ENCODE data around the gene KDM4C. TPM values are rescaled to one million over a fixed set of nuclear protein-coding genes. Genes with fewer than 3 reads are reported as not detected.

KDM4C gene
- total and polyA plus RNA-seq, 2 of the 13 experiments (the other 11 are each of a cell fraction or from before 2014, with no cell fraction given) = 19.4 to 23.6 TPM

DNA sequence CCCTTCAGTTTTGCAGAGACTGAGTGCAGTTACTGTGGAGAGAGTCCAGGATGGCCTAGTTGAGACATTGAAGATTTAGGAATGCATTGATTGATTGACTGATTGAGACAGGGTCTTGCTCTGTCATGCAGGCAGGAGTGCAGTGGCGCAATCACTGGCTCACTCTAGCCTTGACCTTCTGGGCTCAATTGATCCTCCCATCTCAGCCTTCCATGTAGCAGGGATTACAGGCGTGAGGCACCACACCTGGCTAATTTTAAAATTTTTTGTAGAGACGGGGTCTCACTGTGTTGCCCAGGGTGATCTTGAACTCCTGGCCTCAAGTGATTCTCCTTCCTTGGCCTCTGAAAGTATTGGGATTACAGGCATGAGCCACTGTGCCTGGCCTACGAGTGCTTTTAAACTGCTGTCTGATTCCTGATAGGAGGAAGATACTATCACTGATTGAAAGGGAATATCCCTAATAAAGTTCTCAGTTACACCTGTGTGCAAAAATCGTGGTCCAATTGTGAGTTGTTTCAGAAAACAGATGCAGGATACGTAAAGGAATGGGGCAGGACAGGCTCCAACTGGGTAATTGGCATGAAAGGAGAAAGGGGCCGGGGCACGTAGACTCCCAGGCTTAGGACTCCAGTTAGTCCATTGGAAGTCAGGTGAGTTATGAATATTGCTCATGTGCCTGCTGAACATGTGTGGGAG lies 87.5 kb downstream of the KDM4C start (continued):
- no peak for TF ChIP-seq KAT8 (CRISPR knock-in tag; IDR thresholded peaks at IDR 0.05)
- TF ChIP-seq RARA (CRISPR knock-in tag; IDR thresholded peaks at IDR 0.05) = peak; percentile 77
- TF ChIP-seq, protein P1, sequence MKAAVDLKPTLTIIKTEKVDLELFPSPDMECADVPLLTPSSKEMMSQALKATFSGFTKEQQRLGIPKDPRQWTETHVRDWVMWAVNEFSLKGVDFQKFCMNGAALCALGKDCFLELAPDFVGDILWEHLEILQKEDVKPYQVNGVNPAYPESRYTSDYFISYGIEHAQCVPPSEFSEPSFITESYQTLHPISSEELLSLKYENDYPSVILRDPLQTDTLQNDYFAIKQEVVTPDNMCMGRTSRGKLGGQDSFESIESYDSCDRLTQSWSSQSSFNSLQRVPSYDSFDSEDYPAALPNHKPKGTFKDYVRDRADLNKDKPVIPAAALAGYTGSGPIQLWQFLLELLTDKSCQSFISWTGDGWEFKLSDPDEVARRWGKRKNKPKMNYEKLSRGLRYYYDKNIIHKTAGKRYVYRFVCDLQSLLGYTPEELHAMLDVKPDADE (CRISPR knock-in tag; IDR thresholded peaks at IDR 0.05) = no peak
- TF ChIP-seq MEIS2 (CRISPR knock-in tag; IDR thresholded peaks at IDR 0.05) = peak; percentile 79; the same call in 1 of the 2 replicates
- TF ChIP-seq ZNF292 (CRISPR knock-in tag; IDR thresholded peaks at IDR 0.05; ENCODE audit: borderline replicate concordance, low read depth) = no peak
- peak; percentile 37; the same call in 1 of the 2 replicates for TF ChIP-seq MED1 (CRISPR knock-in tag; IDR thresholded peaks at IDR 0.05)
- TF ChIP-seq SNRNP70 (IDR thresholded peaks at IDR 0.05; ENCODE audit: low read depth, low read length) = no peak
- peak; percentile 74; the same call in 1 of the 2 replicates for TF ChIP-seq PITX1 (CRISPR knock-in tag; IDR thresholded peaks at IDR 0.05)
- TF ChIP-seq NPAS2 (CRISPR knock-in tag; IDR thresholded peaks at IDR 0.05; ENCODE audit: borderline replicate concordance) = no peak
- TF ChIP-seq PLSCR1 (CRISPR knock-in tag; IDR thresholded peaks at IDR 0.05; ENCODE audit: borderline replicate concordance) = no peak
- peak; percentile 70 for TF ChIP-seq HOXA3 (CRISPR knock-in tag; IDR thresholded peaks at IDR 0.05)
- no peak for TF ChIP-seq HMG20A (CRISPR knock-in tag; IDR thresholded peaks at IDR 0.05; ENCODE audit: borderline replicate concordance)
- TF ChIP-seq NFATC3 (CRISPR knock-in tag; IDR thresholded peaks at IDR 0.05) = no peak
- peak; percentile 69; the same call in 1 of the 2 replicates for TF ChIP-seq ZNF460 (CRISPR knock-in tag; IDR thresholded peaks at IDR 0.05; ENCODE audit: borderline replicate concordance)
- TF ChIP-seq FOSL2 (CRISPR knock-in tag; IDR thresholded peaks at IDR 0.05) = peak; percentile 67; the same call in 1 of the 2 replicates
- TF ChIP-seq SALL2 (CRISPR knock-in tag; IDR thresholded peaks at IDR 0.05) = no peak
- TF ChIP-seq, protein P2, sequence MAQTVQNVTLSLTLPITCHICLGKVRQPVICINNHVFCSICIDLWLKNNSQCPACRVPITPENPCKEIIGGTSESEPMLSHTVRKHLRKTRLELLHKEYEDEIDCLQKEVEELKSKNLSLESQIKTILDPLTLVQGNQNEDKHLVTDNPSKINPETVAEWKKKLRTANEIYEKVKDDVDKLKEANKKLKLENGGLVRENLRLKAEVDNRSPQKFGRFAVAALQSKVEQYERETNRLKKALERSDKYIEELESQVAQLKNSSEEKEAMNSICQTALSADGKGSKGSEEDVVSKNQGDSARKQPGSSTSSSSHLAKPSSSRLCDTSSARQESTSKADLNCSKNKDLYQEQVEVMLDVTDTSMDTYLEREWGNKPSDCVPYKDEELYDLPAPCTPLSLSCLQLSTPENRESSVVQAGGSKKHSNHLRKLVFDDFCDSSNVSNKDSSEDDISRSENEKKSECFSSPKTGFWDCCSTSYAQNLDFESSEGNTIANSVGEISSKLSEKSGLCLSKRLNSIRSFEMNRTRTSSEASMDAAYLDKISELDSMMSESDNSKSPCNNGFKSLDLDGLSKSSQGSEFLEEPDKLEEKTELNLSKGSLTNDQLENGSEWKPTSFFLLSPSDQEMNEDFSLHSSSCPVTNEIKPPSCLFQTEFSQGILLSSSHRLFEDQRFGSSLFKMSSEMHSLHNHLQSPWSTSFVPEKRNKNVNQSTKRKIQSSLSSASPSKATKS (CRISPR knock-in tag; IDR thresholded peaks at IDR 0.05) = no peak
- no peak for TF ChIP-seq CAMTA2 (CRISPR knock-in tag; IDR thresholded peaks at IDR 0.05; ENCODE audit: borderline replicate concordance)
- TF ChIP-seq AGO2 (optimal IDR thresholded peaks at IDR 0.05; ENCODE audit: low read depth, low read length) = no peak
- no peak for TF ChIP-seq GPBP1L1 (CRISPR knock-in tag; IDR thresholded peaks at IDR 0.05)
- no peak for TF ChIP-seq ZFAT (CRISPR knock-in tag; conservative IDR thresholded peaks at IDR 0.05)
- no peak for TF ChIP-seq NR2F2 (IDR thresholded peaks at IDR 0.05; ENCODE audit: borderline replicate concordance, low read depth)
- TF ChIP-seq TRAFD1 (CRISPR knock-in tag; IDR thresholded peaks at IDR 0.05; ENCODE audit: borderline replicate concordance) = no peak
